Nephron (organoid): ENCODE results near the gene BAZ2B.

ENCODE experiments used
- H3K27ac Mint-ChIP-seq, 3 experiments: 2 replicates each; pipeline ENCODE4 v1.8.0; 2020; ENCODE audit warnings: mixed read lengths in 3 of 3, mild to moderate bottlenecking in 2 of 3, moderate library complexity in 1 of 3
- H3K27me3 Mint-ChIP-seq: 2 replicates; pipeline ENCODE4 v1.8.0; 2021; ENCODE audit warnings: low read depth, mild to moderate bottlenecking, moderate library complexity, mixed read lengths
- H3K36me3 Mint-ChIP-seq: 2 replicates; pipeline ENCODE4 v1.8.0; 2020; ENCODE audit warnings: low read depth, mixed read lengths
- H3K4me1 Mint-ChIP-seq: 2 replicates; pipeline ENCODE4 v1.8.0; 2020; ENCODE audit warnings: mixed read lengths
- H3K4me3 Mint-ChIP-seq, 3 experiments: 2 replicates each; pipeline ENCODE4 v1.8.0; 2020; ENCODE audit warnings: mild to moderate bottlenecking in 3 of 3, mixed read lengths in 3 of 3, moderate library complexity in 2 of 3
- H3K9me3 Mint-ChIP-seq: 2 replicates; pipeline ENCODE4 v1.8.0; 2020; ENCODE audit warnings: mixed read lengths
- TF ChIP-seq, protein P1 (sequence below), 3 experiments: fragments of 200-600 bp; sonication (generic); IDR thresholded peaks; one replicate each; pipeline ENCODE4 v1.5.0; 2021; ENCODE audit warnings: antibody characterized with exemption in 3 of 3; ENCODE audit not compliant: unreplicated experiment in 3 of 3

Gene BAZ2B

DNA sequence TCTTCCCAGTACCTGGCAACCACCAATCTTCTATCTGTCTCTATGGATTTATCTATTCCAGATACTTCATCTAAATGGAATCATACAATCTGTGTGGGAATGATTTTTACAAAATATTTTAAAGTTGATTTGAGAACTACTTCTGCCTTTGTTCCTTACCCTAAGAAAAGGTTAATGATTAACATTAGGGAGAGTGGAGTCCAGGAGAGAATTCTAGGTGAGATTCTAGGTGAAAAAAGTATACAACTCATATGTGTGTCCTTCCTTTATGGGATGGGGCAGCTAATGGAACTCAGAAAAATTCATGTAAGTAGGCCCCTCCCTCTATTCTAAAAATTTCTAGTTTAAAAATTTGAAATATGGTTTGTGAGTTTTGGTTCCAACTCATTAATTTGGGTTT, 293.9 kb downstream of the BAZ2B start:
- no peaks in the 10 kb centered on the region for H3K9me3 Mint-ChIP-seq
- H3K4me1 Mint-ChIP-seq = no peaks in the 10 kb centered on the region
- TF ChIP-seq, protein P1, sequence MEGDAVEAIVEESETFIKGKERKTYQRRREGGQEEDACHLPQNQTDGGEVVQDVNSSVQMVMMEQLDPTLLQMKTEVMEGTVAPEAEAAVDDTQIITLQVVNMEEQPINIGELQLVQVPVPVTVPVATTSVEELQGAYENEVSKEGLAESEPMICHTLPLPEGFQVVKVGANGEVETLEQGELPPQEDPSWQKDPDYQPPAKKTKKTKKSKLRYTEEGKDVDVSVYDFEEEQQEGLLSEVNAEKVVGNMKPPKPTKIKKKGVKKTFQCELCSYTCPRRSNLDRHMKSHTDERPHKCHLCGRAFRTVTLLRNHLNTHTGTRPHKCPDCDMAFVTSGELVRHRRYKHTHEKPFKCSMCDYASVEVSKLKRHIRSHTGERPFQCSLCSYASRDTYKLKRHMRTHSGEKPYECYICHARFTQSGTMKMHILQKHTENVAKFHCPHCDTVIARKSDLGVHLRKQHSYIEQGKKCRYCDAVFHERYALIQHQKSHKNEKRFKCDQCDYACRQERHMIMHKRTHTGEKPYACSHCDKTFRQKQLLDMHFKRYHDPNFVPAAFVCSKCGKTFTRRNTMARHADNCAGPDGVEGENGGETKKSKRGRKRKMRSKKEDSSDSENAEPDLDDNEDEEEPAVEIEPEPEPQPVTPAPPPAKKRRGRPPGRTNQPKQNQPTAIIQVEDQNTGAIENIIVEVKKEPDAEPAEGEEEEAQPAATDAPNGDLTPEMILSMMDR (IDR thresholded peaks at IDR 0.05; ENCODE audit: unreplicated experiment in 3 of 3) = no peak
- H3K4me3 Mint-ChIP-seq = no peak overlapping the region
- no peaks in the 10 kb centered on the region for H3K27me3 Mint-ChIP-seq
- peak overlapping the region in 1 of 3 experiments; percentile 36 for H3K27ac Mint-ChIP-seq
- H3K36me3 Mint-ChIP-seq = peaks cover 64% of the 10 kb centered on the region

DNA sequence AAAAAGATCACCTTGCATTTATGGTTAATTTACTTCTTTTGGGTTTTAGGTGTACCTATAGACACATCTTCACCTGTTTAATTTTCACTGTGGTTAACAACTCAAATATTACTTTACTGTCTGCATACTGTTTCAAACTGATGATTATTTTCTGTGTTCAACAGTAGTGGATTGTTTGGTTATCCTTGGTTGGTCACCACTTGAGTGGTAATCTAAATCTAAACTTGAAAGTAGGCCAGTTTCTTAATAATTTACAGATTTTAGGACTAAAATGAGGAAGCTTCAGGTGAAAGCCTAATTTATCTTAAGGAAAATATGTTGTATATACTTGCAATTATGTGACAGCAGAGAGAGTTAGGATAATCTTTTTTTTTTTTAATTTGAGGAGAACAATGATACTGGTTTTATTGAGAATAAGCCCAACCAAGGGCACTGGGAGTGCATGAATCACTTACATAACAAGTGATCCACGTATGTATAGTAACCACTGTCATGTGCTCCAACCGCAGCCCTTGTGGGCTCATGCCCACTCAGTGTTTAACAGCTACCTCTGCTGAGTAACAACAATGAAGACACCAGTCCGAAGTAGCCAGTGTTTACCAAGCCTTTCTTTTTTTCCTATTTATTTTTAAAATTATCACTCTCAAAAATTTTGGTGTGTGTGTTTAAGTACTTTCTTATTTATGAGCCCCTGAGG, 298.8 kb downstream of the BAZ2B start:
- TF ChIP-seq, protein P1 (IDR thresholded peaks at IDR 0.05; ENCODE audit: unreplicated experiment in 3 of 3) = no peak
- Mint-ChIP-seq H3K9me3 (peaks cover 4% of the 10 kb centered on the region), H3K36me3 (peaks cover 86% of the 10 kb centered on the region), H3K4me1 (no peaks in the 10 kb centered on the region), H3K27ac (peak overlapping the region; percentile 6 to 32 (median 30)), H3K4me3 (no peak overlapping the region), H3K27me3 (peaks cover 3% of the 10 kb centered on the region)

DNA sequence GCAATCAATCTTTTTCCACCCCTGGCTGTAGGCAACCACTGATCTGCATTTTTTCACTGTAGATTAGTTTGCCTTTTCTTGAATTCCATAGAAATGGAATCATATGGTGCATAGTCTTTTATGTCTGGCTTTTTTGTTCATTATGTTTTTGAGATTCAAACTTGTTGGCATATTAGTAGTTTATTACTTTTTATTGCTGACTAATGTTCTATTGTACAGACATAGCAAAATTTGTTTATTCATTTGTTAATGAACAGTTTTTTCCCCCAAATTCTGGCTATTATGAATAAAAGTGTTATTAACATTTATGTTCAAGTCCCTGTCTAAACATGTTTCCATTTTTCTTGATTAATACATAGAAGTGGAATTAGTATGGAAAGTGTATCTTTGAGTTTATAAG, 308.4 kb downstream of the BAZ2B start:
- H3K9me3 Mint-ChIP-seq = peaks cover 16% of the 10 kb centered on the region
- H3K4me1 Mint-ChIP-seq = no peaks in the 10 kb centered on the region
- no peak overlapping the region for H3K4me3 Mint-ChIP-seq
- H3K27me3 Mint-ChIP-seq = no peaks in the 10 kb centered on the region
- peaks cover 6% of the 10 kb centered on the region for H3K36me3 Mint-ChIP-seq
- H3K27ac Mint-ChIP-seq = no peak overlapping the region
- TF ChIP-seq, protein P1 (IDR thresholded peaks at IDR 0.05; ENCODE audit: unreplicated experiment in 3 of 3) = no peak

DNA sequence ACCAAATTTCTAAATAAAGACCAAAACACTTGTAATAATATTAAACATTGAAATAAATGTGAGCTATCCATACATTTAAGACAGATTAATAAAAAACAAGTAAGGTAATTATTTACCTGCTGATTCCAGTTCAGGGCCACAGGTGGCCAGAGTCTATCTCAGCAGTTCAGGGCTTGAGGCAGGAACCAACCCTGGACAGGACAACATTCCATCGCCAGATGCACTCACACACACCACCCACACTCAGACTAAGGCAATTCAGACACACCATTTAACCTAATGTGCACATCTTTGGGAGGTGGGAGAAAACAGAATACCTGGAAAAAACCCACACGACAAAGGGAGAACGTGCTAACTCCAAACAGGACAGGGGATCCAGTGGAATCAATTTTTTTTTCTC, 315.8 kb downstream of the BAZ2B start:
- peak overlapping the region in 1 of 3 experiments; percentile 77 for H3K27ac Mint-ChIP-seq
- no peaks in the 10 kb centered on the region for H3K4me1 Mint-ChIP-seq
- no peaks in the 10 kb centered on the region for H3K27me3 Mint-ChIP-seq
- H3K4me3 Mint-ChIP-seq = no peak overlapping the region
- H3K9me3 Mint-ChIP-seq = peaks cover 15% of the 10 kb centered on the region
- H3K36me3 Mint-ChIP-seq = no peaks in the 10 kb centered on the region
- TF ChIP-seq, protein P1 (IDR thresholded peaks at IDR 0.05; ENCODE audit: unreplicated experiment in 3 of 3) = no peak

DNA sequence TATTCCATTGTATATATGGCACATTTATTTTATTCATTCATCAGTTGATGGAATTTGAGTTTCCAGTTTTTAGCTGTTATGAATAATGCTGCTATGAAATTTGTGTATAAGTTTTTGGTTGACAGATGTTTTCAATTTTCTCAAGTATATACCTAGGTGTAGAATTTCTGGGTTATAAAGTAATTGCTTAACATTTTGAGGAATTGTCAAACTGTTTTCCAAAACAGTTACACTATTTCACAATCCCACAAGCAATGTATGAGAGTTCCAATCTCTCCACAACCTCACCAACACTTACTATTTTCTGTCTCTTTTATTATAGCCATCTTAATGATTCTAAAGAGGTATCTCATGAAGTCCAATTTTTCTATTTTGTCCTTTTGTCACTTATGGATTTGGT, 317.4 kb downstream of the BAZ2B start:
- H3K4me3 Mint-ChIP-seq = no peak overlapping the region
- TF ChIP-seq, protein P1 (IDR thresholded peaks at IDR 0.05; ENCODE audit: unreplicated experiment in 3 of 3) = no peak
- H3K9me3 Mint-ChIP-seq = peaks cover 7% of the 10 kb centered on the region
- no peaks in the 10 kb centered on the region for H3K36me3 Mint-ChIP-seq
- H3K27me3 Mint-ChIP-seq = no peaks in the 10 kb centered on the region
- H3K4me1 Mint-ChIP-seq = no peaks in the 10 kb centered on the region
- H3K27ac Mint-ChIP-seq = no peak overlapping the region
